GM18505 (cell line): ENCODE results near the gene CDK11A.
"Not testable (repeated sequence)": the region's sequence is repeated elsewhere in the genome, so short reads cannot be mapped to it uniquely, and the experiment has no call there.

Experiments used
- ATAC-seq: cut with Tn5 transposase; IDR thresholded peaks from one replicate; pipeline ENCODE4 v1.9.1; 2021; ENCODE audit not compliant: unreplicated experiment
- POLR2A ChIP-seq: IDR thresholded peaks from 4 replicates; pipeline ENCODE4 v1.6.1; 2011; ENCODE audit warnings: borderline replicate concordance; ENCODE audit not compliant: insufficient read depth, insufficient read length; ENCODE audit errors: extremely low read depth

The CDK11A gene

DNA sequence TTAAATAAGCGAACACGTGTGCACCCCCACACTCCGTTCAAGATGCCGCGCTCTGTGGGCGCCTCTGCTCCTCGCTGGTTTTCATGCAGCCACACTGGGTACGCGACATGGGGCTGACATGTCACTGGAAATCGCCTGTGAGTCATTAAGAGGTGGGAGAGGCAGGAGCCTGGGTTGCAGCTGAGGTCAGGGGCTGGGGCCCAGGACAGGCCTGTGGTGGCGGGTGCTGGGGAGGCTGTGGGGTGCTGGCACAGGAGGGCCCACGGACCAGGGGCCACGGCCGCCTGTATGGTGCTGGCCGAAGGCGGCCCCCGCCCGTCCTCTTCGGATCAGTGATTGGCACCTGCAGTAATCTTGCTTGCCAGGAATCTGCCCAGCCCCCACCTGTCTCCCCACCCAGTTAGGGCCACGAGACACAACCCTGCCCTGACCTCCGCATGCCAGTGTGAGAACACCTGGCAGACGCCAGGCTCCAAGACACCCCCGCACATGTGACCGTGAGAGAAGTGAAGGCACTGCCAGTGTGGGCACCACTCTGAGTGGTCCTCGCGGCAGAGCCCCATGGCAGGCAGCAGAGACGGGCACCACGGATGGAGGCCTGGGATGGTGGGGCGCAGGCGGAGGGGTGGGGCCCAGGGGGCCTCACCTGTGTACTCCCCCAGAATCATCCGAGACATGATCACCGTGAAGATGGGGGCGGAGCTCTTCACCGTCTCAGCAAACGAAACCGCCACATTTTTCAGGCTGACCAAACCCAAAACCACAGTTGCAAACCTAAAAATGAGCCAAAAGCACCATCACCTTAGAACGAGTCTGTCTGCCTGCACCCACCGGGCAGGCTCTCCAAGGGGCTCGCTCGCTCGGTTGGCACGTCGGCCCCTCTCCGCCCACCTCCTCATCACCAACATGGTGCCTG is 13.8 kb upstream of the CDK11A start:
- ATAC-seq = not testable (repeated sequence)

DNA sequence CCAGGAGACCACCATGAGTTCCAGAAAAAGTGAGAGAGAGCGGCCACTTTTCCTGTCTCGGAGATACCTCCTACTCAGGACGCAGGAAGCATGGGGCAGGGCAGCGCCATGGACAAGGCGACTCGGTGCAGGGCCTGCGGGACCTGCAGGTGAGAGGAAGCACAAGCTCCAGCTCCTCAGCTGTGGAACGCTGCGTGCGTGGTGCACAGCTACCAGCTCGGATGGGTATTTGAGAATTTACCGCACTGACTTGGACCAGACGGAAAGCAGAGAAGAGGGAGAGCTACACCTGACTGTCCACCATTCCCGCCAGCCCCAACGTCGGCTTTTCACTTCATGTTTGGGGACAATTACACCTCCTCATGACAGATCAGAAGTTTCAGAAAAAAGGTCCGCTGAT is 8.2 kb upstream of the CDK11A start:
- TF ChIP-seq POLR2A = no peak
- no peak for ATAC-seq

DNA sequence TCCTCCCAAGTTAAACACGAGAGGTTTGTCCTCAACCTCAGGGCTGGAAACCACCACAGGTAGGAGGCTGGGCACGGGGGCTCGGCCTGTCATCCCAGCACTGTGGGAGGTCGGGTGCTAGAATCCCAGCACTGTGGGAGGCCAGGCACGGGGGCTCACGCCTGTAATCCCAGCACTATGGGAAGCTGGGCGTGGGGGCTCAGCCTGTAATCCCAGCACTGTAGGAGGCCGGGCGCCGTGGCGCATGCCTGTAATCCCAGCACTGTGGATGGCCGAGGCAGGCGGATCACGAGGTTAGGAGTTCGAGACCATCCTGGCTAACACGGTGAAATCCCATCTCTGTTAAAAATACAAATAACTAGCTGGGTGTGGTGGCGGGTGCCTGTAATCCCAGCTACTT is 6.7 kb upstream of the CDK11A start:
- no peak for TF ChIP-seq POLR2A

DNA sequence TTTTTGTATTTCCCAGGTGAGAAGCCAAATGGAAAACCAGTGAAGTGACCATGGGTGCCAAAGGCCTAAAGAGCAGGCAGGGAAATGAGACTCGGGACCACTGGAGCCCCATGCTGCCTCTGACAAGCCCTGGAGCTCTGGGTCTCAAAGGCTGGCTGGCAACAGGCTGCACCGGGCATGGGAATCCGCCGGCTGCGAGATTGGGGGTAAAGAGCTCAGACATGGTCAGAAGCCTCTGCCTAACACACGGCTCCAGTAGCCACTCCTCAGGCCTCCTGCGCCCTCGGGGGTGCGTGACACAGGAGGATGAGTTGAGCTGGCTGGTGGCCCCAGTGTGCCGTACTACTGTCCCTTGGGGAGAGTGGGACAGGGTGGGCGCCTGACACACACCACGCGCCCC is 6.1 kb upstream of the CDK11A start:
- not testable (repeated sequence) for ATAC-seq

More for the DNA sequence above, 6.7 kb upstream of the CDK11A start:
- no peak for ATAC-seq

DNA sequence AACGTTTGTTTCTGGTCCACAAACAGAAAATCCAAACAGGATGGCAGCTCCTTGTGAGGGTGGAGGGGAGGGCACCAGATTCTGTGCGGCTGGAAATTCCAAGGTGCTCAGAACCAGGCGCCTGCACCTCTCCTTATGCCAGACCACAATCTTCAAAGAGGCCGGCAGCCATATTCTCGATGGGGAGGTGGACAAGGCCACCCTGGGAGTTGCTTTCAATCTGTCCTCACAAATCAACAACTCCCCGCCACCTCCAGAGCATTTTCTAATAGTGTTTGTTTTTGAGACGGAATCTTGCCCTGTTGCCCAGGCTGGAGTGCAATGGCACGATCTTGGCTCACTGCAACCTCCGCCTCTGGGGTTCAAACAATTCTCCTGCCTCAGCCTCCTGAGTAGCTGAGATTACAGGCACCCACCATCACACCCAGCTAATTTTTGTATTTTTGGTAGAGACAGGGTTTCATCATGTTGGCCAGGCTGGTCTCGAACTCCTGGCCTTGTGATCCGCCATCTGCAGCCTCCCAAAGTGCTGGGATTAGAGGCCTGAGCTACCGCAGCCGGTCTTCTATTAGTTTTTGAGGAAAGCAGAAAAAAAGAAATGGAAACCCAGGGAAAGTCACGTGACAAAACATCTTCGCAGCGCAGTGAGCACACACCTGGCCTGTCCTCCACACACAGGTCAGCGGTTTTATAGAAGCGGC is 5.1 kb upstream of the CDK11A start:
- ATAC-seq = not testable (repeated sequence)

DNA sequence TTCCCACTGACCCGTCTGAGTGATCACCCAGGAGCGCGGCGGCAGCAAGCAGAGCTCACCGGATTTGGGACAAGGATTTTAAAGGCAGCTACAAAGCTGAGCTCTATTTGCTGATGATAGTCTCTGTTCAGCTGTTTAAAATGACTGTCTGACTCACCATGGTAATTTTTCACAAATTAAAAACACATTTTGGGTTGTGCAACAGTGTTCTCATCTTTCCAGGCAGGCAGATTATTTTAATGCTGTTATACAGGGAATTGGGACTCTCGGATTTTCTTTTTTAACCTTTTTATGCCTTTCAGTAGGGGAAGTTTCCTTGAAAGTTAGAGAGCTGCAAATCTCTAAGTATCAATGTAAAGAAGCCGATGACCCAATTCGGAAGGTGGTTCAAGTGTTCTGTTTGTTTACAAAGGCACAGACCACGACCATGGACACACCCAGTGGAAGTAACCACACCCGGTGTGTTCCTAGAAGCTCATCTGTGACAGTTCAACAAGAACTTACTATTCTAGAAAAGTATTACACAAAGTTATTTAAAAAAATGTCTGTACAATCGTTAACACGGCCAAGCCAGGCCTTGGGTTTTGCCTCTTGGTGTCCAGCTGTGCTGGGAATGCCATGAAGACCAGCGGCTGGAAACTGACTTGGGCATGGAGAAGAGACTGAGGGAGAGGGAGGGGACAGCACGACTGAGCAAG is 4.3 kb upstream of the CDK11A start:
- ATAC-seq = not testable (repeated sequence)

DNA sequence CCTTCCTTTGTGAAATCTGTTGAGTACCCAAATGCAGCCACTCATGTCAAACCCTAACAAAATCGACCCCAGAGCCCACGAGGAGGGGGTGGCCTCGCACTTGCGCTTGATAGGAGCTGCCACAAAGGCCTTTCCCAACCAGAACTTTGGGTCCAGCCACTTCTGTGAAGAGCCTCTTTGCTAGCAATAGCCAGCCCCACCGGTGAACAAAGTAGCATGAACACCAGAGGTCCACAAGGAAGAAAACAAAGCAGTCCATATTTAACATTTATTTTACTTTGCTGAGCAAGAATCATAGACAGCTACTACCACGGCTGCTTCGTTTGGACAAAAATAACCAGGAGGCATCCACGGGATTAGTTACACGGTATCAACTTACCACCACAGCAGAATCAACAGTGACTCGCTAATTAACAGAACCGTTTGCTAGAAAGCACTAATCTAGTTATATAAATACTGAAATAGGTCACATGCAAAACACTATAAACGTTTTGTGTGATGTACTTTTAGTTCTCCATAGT is 3.0 kb upstream of the CDK11A start:
- ATAC-seq = not testable (repeated sequence)

DNA sequence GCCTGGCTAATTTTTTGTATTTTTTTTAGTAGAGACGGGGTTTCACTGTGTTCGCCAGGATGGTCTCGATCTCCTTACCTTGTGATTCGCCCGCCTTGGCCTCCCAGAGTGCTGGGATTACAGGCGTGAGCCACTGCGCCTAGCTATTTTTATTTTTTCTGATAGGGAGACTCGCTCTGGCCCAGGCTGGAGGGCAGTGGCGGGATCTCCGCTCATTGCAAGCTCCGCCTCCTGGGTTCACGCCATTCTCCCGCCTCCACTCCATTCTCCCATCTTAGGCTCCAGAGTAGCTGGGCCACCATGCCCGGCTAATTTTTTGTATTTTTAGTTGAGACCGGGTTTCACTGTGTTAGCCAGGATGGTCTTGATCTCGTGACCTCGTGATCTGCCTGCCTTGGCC is 1.9 kb upstream of the CDK11A start:
- not testable (repeated sequence) for ATAC-seq

DNA sequence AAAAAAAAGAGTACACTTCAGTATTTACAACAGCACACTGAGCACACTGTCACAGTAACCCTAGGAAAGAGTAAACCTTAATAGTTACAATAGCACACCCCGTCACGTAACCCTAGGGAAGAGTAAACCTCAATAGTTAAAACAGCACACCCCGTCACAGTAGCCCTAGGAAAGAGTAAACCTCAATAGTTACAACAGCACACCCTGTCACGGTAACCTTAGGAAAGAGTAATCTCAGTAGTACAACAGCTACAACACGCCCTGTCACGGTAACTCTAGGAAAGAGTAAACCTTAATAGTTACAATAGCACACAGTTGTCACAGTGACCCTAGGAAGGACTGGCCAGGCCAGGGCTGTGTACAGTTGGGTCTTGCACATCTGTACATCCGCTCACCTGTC is 3.0 kb downstream of the CDK11A start:
- TF ChIP-seq POLR2A = no peak
- no peak for ATAC-seq

DNA sequence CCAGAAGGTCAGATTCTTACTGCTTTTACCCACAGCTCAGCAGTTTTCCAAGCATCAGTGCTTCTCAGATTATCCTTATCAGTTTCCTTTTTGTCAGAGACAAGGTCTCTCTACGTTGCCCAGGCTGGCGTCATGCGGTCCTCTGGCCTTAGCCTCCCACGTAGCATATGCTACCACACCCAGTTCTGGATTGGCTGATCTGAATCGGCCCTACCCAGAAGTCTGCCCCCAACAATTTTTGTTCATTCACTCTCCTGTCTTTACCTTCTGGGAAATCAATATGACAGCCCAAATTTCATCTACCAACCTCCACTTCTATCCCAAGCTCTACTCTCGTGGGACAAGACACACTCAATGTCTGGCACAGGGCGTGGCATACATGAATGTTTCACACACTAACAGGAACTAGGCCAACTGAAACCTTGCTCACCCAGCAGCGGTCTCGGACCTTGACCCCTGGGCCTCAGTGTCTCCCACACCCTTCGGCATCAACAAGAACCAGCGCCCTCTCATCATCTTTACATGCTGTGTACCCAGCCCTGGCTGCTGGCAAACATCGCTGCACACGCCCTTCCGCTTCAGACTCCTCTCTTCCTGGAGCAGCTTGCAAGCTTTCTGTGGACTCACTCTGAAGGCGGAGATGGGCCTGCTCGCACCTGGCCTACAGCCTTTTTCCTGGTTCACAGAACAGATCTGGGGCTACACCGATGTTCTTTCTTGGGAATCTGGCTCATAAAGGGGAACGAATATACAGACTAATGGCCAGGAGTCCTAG is 8.9 kb downstream of the CDK11A start:
- not testable (repeated sequence) for ATAC-seq

DNA sequence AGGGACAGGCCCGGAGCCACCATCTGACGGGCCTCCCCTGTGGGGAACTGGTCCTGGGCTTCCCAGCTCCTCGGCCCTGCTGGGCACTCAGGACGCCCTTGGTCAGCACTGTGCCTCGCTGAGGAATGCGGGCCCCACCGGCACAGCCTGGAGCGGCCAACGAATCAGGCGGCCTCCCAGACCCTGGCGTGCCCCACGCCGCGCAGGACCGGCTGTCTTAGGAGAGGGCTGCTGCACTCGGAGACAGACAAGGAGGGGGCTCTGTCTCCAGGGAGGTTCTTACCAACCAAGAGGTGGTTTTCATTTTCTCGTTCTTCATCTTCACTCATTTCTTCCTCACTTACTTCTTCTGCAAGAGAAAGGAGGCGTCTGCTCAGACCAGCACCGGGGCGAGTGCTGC is 16.3 kb downstream of the CDK11A start:
- ATAC-seq = not testable (repeated sequence)

DNA sequence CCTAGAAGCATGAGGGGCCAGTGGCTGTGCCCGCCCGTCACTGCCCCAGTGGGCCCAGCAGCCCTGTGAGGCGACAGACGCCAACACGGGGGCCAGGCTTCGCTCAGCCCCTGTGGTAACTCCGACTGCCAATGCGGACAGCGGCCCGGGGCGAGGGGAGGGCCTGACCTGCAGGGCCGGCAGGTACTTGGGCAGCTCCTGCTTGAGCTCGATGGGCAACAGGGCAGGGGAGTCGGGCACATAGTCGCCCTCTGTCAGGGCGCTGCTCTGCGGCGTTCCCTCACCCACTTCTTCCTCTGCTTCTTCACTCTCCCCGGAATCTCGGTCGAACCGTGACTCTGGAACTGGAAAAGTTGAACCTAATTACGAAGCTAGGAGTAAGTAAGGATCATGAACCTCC is 16.9 kb downstream of the CDK11A start:
- not testable (repeated sequence) for ATAC-seq

DNA sequence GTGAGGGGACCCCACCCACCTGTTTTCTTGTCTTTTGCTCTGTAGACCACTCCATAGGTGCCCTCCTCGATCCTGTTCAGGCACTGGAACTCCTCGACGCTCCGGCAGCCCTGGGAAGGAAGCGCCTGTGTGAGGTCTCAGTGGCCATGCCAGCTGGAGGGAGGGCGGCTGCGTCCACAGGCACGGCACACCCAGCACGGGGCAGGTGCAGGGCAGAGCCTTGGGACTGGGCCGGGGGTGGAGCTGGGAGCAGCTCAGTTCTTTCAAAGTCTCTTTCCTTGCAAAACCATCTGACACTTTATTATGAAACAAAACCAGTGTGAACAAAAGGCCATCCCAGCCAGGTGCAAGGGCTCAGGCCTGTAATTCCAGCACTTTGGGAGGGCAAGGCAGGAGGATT is 18.5 kb downstream of the CDK11A start:
- ATAC-seq = not testable (repeated sequence)

DNA sequence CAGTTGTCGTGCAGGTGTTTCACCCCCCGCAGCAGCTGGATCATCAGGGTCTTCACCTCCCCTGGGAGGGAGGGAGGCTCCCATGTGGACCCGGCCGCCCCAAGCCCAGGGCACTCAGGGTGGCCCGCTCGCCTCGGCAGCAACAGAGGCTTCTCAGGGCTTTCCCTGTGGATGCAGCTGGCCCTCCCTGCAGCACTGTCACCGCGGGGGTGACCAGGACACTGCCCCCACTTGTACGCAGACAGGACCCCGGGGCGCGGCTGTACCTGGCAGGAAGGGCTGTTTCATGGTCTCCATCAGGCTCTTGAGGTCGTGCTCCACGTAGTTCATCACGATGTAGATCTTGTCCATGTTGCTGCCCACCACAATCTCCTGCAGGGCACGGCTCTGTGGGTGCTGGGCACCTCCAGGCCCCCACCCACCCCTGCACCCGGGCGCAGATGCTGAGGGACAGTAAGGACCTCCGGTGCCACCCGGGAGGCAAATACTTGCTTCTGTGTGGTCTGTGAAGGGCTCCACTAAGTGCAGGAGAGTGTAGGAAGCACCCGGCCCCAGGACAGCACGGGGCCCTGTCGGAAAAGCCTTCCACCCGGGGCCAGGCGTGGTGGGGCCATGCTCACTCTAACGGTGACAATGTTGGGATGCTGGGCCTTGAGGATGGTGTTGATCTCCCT is 19.7 kb downstream of the CDK11A start:
- ATAC-seq = not testable (repeated sequence)
